ENCODE results near the gene ATRAID.

DNA sequence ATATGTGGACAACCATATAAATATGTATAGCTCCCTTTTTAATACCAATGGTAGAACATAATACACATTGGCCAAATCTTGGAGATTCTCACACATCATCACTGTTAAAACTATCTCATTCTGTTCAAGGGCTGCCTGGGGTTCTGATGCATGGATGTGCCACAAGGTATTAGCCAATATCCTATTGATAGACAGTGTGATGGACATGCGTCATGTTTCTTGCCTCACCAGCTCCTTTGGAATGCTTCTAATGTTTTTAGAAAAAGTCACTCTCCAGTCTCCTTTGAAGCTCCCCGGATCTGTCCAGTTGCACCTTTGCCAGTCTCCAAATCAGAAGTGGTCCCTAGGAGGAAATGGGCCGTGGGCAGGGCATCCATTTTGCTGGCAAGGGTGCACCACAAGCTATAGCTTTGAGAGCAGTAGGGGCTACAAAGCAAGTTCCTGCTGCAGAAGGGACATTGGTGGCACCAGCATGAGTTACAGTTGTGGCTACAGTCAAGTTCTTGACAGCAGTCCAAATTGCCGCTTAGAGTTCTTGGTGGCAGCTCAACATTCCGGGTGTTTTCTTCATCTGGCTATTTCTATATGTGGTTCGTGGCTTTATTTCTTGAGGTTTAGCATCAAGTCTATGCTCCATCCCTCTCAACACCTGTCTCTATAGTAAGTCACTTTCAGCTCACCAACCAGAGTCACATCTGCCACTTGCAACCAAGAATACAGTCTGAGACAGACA, 25.1 kb upstream of the ATRAID start:
- TF ChIP-seq POLR2AphosphoS5 (IDR thresholded peaks at IDR 0.05): no peak
- TF ChIP-seq, protein P1, sequence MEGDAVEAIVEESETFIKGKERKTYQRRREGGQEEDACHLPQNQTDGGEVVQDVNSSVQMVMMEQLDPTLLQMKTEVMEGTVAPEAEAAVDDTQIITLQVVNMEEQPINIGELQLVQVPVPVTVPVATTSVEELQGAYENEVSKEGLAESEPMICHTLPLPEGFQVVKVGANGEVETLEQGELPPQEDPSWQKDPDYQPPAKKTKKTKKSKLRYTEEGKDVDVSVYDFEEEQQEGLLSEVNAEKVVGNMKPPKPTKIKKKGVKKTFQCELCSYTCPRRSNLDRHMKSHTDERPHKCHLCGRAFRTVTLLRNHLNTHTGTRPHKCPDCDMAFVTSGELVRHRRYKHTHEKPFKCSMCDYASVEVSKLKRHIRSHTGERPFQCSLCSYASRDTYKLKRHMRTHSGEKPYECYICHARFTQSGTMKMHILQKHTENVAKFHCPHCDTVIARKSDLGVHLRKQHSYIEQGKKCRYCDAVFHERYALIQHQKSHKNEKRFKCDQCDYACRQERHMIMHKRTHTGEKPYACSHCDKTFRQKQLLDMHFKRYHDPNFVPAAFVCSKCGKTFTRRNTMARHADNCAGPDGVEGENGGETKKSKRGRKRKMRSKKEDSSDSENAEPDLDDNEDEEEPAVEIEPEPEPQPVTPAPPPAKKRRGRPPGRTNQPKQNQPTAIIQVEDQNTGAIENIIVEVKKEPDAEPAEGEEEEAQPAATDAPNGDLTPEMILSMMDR (IDR thresholded peaks at IDR 0.05): no peak
- no peak for TF ChIP-seq POLR2A (IDR thresholded peaks at IDR 0.05; ENCODE audit: low read depth)

Measured in esophagus muscularis mucosa (tissue), 3 donors.